HepG2 (cell line): ENCODE measurements around the gene ADAT3. TPM values are rescaled to one million over a fixed set of nuclear protein-coding genes. Genes with fewer than 3 reads are reported as not detected.

Experiments
- ATM ChIP-seq: fragments of 450-650 bp; IDR thresholded peaks from 2 replicates; pipeline ENCODE4 v1.7.1; 2017; ENCODE audit warnings: mild to moderate bottlenecking, borderline replicate concordance
- MAFG ChIP-seq: sonication (generic); formaldehyde crosslinking; IDR thresholded peaks from 2 replicates; pipeline ENCODE4 v1.5.1; 2020; ENCODE audit warnings: mild to moderate bottlenecking, missing genetic modification reagents
- MLLT10 ChIP-seq: sonication (generic); formaldehyde crosslinking; IDR thresholded peaks from 2 replicates; pipeline ENCODE4 v1.4.0; 2020; ENCODE audit warnings: missing genetic modification reagents
- PRMT3 ChIP-seq: sonication (generic); formaldehyde crosslinking; IDR thresholded peaks from 2 replicates; pipeline ENCODE4 v1.8.1; 2022; ENCODE audit warnings: low read depth, mild to moderate bottlenecking, moderate library complexity, missing genetic modification reagents, borderline replicate concordance
- SNAPC2 ChIP-seq: sonication (generic); formaldehyde crosslinking; IDR thresholded peaks from 2 replicates; pipeline ENCODE4 v1.8.1; 2022; ENCODE audit warnings: mild to moderate bottlenecking, missing genetic modification reagents
- TCF12 ChIP-seq, 2 experiments: fragments of 450-650 bp in 1 of 2; sonication (generic) in 1 of 2; formaldehyde crosslinking in 1 of 2; IDR thresholded peaks; 2 replicates each; pipeline versions ENCODE4 v1.6.1 to v1.8.0; 2017 to 2022; ENCODE audit warnings: antibody characterized with exemption in 1 of 2, mild to moderate bottlenecking in 1 of 2, missing genetic modification reagents in 1 of 2, moderate library complexity in 1 of 2
- ZBTB2 ChIP-seq: sonication (generic); formaldehyde crosslinking; IDR thresholded peaks from 2 replicates; pipeline ENCODE4 v1.8.0; 2022; ENCODE audit warnings: low read depth, missing genetic modification reagents
- ZFP91 ChIP-seq: sonication (generic); formaldehyde crosslinking; IDR thresholded peaks from 2 replicates; pipeline ENCODE4 v1.9.0; 2022; ENCODE audit warnings: missing genetic modification reagents, mild to moderate bottlenecking, borderline replicate concordance
- ZMAT5 ChIP-seq: sonication (generic); formaldehyde crosslinking; IDR thresholded peaks from 2 replicates; pipeline ENCODE4 v1.5.0; 2020; ENCODE audit warnings: mild to moderate bottlenecking, low read depth, missing genetic modification reagents, borderline replicate concordance
- ZNF280D ChIP-seq: sonication (generic); formaldehyde crosslinking; IDR thresholded peaks from 2 replicates; pipeline ENCODE4 v1.5.1; 2020; ENCODE audit warnings: mild to moderate bottlenecking, missing genetic modification reagents
- ZNF318 ChIP-seq: sonication (generic); formaldehyde crosslinking; IDR thresholded peaks from 2 replicates; pipeline ENCODE4 v1.4.0; 2020; ENCODE audit warnings: mild to moderate bottlenecking, missing genetic modification reagents
- ZNF713 ChIP-seq: sonication (generic); formaldehyde crosslinking; IDR thresholded peaks from 2 replicates; pipeline ENCODE4 v1.4.0; 2020; ENCODE audit warnings: mild to moderate bottlenecking, missing genetic modification reagents
- polyA plus RNA-seq, 8 experiments: library from polyadenylated mRNA; depleted of rRNA in 3 of 8; stranded (reverse) in 7 of 8; unstranded in 1 of 8; fragments of >200 nt; fragmentation: Illumina TruSeq in 4 of 8; extraction: Trizol in 4 of 8; gene quantifications; 2 replicates each; pipeline versions ENCODE4 v1.2.1 to v1.2.3, GENCODE V29; 2011 to 2016; ENCODE audit warnings: low read depth in 4 of 8, missing spikeins in 1 of 8, mixed read lengths in 1 of 8; ENCODE audit not compliant: insufficient read depth in 1 of 8
- total RNA-seq, 5 experiments: library from RNA; depleted of rRNA; stranded (reverse); fragments of >200 nt; fragmentation: Illumina TruSeq; extraction: Trizol; gene quantifications; 2 replicates each; pipeline ENCODE4 v1.2.3, GENCODE V29; 2016; ENCODE audit warnings: low read depth in 1 of 5

The ADAT3 gene
- total and polyA plus RNA-seq, 2 of the 13 experiments (the other 11 are each of a cell fraction or from before 2014, with no cell fraction given): 0.95 to 3.5 TPM

- TF ChIP-seq ZNF318 (CRISPR knock-in tag) (no peak), TCF12 (IDR thresholded peaks at IDR 0.05) (no peak), TCF12 (CRISPR knock-in tag; IDR thresholded peaks at IDR 0.05) (no peak), ZMAT5 (CRISPR knock-in tag) (no peak), ZBTB2 (CRISPR knock-in tag) (no peak; the same call in 1 of the 2 replicates), SNAPC2 (CRISPR knock-in tag) (no peak), PRMT3 (no peak), ZNF280D (CRISPR knock-in tag) (no peak), ATM (no peak), ZFP91 (peak; percentile 60), ZNF713 (CRISPR knock-in tag) (peak; percentile 33; the same call in 1 of the 2 replicates), MAFG (CRISPR knock-in tag) (no peak), MLLT10 (CRISPR knock-in tag) (no peak)
Measured at GRCh38 chr19:1905110-1905862, at the start of gene ADAT3, which contains the start of gene SCAMP4 (continued).
